ENCODE measurements around the gene ZNF730. TPM values are rescaled to one million over a fixed set of nuclear protein-coding genes. Genes with fewer than 3 reads are reported as not detected.
"Not testable (repeated sequence)": the region's sequence is repeated elsewhere in the genome, so short reads cannot be mapped to it uniquely, and the experiment has no call there.

The ZNF730 gene
- polyA plus RNA-seq, 1 of the 3 experiments (the other 2 are of a cell fraction) = 0.30 TPM

DNA sequence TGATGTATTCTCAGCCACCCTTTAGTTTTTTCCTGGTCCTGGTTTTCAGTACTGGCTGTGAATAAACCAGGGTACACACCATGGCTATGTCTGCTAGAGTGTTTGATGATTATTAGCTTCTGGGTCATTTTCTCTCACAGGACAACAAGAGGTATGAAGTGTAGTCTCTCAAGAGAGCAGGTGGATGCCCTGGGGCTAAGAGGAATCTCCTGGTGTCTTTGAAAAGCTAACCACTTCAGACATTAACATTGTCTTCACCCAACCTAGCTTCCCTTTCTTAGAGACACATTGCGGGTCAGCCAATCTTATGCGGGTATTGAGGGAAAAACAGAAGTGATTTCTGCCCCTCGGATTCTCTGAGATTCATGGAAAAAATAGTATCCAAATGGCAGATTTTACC lies 1.6 kb downstream of the ZNF730 start (continued):
- TF ChIP-seq, protein P1, sequence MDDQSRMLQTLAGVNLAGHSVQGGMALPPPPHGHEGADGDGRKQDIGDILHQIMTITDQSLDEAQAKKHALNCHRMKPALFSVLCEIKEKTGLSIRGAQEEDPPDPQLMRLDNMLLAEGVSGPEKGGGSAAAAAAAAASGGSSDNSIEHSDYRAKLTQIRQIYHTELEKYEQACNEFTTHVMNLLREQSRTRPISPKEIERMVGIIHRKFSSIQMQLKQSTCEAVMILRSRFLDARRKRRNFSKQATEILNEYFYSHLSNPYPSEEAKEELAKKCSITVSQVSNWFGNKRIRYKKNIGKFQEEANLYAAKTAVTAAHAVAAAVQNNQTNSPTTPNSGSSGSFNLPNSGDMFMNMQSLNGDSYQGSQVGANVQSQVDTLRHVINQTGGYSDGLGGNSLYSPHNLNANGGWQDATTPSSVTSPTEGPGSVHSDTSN (IDR thresholded peaks at IDR 0.05) = no peak
- no peak for TF ChIP-seq RAD21 (IDR thresholded peaks at IDR 0.05; ENCODE audit: low read length)
- TF ChIP-seq YY1 (IDR thresholded peaks at IDR 0.05; ENCODE audit: low read depth) = no peak
- no peak for TF ChIP-seq MEF2A (IDR thresholded peaks at IDR 0.05; ENCODE audit: borderline replicate concordance, low read depth)
- TF ChIP-seq, protein P2, sequence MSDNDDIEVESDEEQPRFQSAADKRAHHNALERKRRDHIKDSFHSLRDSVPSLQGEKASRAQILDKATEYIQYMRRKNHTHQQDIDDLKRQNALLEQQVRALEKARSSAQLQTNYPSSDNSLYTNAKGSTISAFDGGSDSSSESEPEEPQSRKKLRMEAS (IDR thresholded peaks at IDR 0.05; ENCODE audit: low read depth) = no peak
- no peak for TF ChIP-seq TCF12 (IDR thresholded peaks at IDR 0.05)

DNA sequence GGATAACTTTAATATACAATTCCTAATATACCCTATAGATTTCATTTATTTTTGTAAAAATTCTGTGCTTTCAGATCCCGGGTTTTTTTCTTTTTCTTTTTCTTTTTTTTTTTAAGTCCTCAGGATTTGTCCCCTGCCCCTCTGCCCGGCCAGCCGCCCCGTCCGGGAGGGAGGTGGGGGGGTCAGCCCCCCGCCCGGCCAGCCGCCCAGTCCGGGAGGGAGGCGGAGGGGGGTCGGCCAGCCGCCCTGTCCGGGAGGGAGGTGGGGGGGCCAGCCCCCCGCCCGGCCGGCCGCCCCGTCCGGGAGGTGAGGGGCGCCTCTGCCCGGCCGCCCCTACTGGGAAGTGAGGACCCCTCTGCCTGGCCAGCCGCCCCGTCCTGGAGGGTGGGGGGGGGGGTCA lies 17.4 kb downstream of the ZNF730 start:
- H3K27me3 ChIP-seq (ENCODE audit: insufficient read depth); H3K79me2 ChIP-seq (ENCODE audit: insufficient read depth); CTCF ChIA-PET: not testable (repeated sequence)

DNA sequence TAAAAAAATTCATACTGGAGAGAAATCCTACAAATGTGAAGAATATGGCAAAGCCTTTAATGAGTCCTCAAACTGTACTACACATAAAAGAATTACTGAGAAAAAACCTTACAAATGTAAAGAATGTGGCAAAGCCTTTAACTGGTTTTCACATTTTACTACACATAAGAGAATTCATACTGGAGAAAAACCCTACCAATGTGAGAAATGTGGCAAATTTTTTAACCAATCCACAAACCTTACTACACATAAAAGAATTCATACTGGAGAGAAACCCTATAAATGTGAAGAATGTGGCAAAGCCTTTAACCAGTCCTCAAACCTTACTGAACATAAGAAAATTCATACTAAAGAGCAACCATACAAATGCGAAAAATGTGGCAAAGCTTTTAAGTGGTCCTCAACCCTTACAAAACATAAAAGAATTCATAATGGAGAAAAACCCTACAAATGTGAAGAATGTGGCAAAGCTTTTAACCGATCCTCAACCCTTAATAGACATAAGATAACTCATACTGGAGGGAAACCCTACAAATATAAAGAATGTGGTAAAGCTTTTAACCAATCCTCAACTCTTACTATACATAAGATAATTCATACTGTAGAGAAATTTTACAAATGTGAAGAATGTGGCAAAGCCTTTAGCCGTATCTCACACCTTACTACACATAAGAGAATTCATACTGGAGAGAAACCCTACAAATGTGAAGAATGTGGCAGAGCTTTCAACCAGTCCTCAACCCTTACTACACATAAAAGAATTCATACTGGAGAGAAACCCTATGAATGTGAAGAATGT lies 29.0 kb downstream of the ZNF730 start:
- H3K9me3 ChIP-seq = peaks cover 46% of the 10 kb centered on the region
- no peaks in the 10 kb centered on the region for H3K9me2 ChIP-seq
- H3K36me3 ChIP-seq (replicated peaks in 1 of 2; ENCODE audit: control insufficient read depth in 1 of 2, insufficient read depth in 2 of 2, low read length in 1 of 2) = peaks cover 0 to 30% of the 10 kb centered on the region in 2 experiments
- no peak overlapping the region for H3K9ac ChIP-seq
- H3K4me3 ChIP-seq (ENCODE audit: low read depth in 2 of 2, low read length in 1 of 2) = no peak overlapping the region
- TF ChIP-seq SIN3A (IDR thresholded peaks at IDR 0.05; ENCODE audit: borderline replicate concordance, low read depth, low read length) = no peak
- DNase-seq = no peak
- H3K27me3 ChIP-seq (ENCODE audit: insufficient read depth) = no peaks in the 10 kb centered on the region
- 71% methylated on average over 3 of the region's 3 CpGs for WGBS (ENCODE audit: low lambda C conversion rate)
- H3K4me1 ChIP-seq (ENCODE audit: control insufficient read depth in 1 of 2, insufficient read depth in 2 of 2, low read depth in 1 of 2, low read length in 1 of 2) = no peaks in the 10 kb centered on the region
- no peak overlapping the region for H3K4me2 ChIP-seq
- H3K79me2 ChIP-seq (ENCODE audit: insufficient read depth) = no peaks in the 10 kb centered on the region
- POLR2A ChIA-PET = no interaction called here
- no peak overlapping the region for H2AFZ ChIP-seq (ENCODE audit: low read depth)
- CTCF ChIA-PET = no interaction called here
- H3K27ac ChIP-seq (ENCODE audit: low read depth in 2 of 2, low read length in 1 of 2) = no peak overlapping the region
- H3F3A ChIP-seq (replicated peaks; ENCODE audit: insufficient read depth) = no peaks in the 10 kb centered on the region
- H4K20me1 ChIP-seq (ENCODE audit: insufficient read depth) = no peaks in the 10 kb centered on the region

More for the DNA sequence above, 17.4 kb downstream of the ZNF730 start:
- H3K4me3 ChIP-seq (ENCODE audit: low read depth in 2 of 2, low read length in 1 of 2); H4K20me1 ChIP-seq (ENCODE audit: insufficient read depth); H3K27ac ChIP-seq (ENCODE audit: low read depth in 2 of 2, low read length in 1 of 2); POLR2A ChIA-PET; H3K9ac ChIP-seq; H3K4me1 ChIP-seq (ENCODE audit: control insufficient read depth in 1 of 2, insufficient read depth in 2 of 2, low read depth in 1 of 2, low read length in 1 of 2); H3K4me2 ChIP-seq; H3F3A ChIP-seq (replicated peaks; ENCODE audit: insufficient read depth); H2AFZ ChIP-seq (ENCODE audit: low read depth); H3K36me3 ChIP-seq (replicated peaks in 1 of 2; ENCODE audit: control insufficient read depth in 1 of 2, insufficient read depth in 2 of 2, low read length in 1 of 2); DNase-seq; H3K9me2 ChIP-seq: not testable (repeated sequence)
- H3K9me3 ChIP-seq = peaks cover 13% of the 10 kb centered on the region; the same call in 1 of the 2 replicates
- WGBS (ENCODE audit: low lambda C conversion rate) = 78% methylated on average over 13 of the region's 24 CpGs

GRCh38 chr19:23160766-23161165 lies 43.9 kb downstream of the ZNF730 start:
- TF ChIP-seq MEF2A (IDR thresholded peaks at IDR 0.05; ENCODE audit: borderline replicate concordance, low read depth) (no peak), RCOR1 (IDR thresholded peaks at IDR 0.05; ENCODE audit: low read length) (no peak), JUND (IDR thresholded peaks at IDR 0.05) (no peak), USF1 (IDR thresholded peaks at IDR 0.05; ENCODE audit: borderline replicate concordance, low read depth) (no peak), TEAD4 (IDR thresholded peaks at IDR 0.05; ENCODE audit: borderline replicate concordance, insufficient read depth) (no peak), IRF3 (IDR thresholded peaks at IDR 0.05; ENCODE audit: low read depth, low read length) (no peak), RAD21 (IDR thresholded peaks at IDR 0.05; ENCODE audit: low read length) (no peak)
- TF ChIP-seq, protein P2 (IDR thresholded peaks at IDR 0.05; ENCODE audit: low read depth) = no peak
- DNase-seq = no peak
- H3K27me3 ChIP-seq (ENCODE audit: insufficient read depth) = no peaks in the 10 kb centered on the region
- WGBS (ENCODE audit: low lambda C conversion rate) = 10% methylated on average over 2 of the region's 23 CpGs
- no peak overlapping the region for H3K27ac ChIP-seq (ENCODE audit: low read depth in 2 of 2, low read length in 1 of 2)
- no peak overlapping the region for H3K4me3 ChIP-seq (ENCODE audit: low read depth in 2 of 2, low read length in 1 of 2)
- H2AFZ ChIP-seq (ENCODE audit: low read depth) = no peak overlapping the region
- ChIA-PET CTCF (no interaction called here), POLR2A (no interaction called here)
- no peaks in the 10 kb centered on the region for H4K20me1 ChIP-seq (ENCODE audit: insufficient read depth)
- H3F3A ChIP-seq (replicated peaks; ENCODE audit: insufficient read depth) = no peaks in the 10 kb centered on the region
- no peaks in the 10 kb centered on the region for H3K9me3 ChIP-seq
- H3K4me2 ChIP-seq = no peak overlapping the region
- no peak overlapping the region for H3K9ac ChIP-seq
- no peaks in the 10 kb centered on the region for H3K9me2 ChIP-seq
- no peaks in the 10 kb centered on the region for H3K36me3 ChIP-seq (replicated peaks in 1 of 2; ENCODE audit: control insufficient read depth in 1 of 2, insufficient read depth in 2 of 2, low read length in 1 of 2)
- H3K79me2 ChIP-seq (ENCODE audit: insufficient read depth) = no peaks in the 10 kb centered on the region
- no peaks in the 10 kb centered on the region for H3K4me1 ChIP-seq (ENCODE audit: control insufficient read depth in 1 of 2, insufficient read depth in 2 of 2, low read depth in 1 of 2, low read length in 1 of 2)

All from SK-N-SH (cell line).